Right atrium auricular region (tissue), 2 donors: Measurements from ENCODE around the gene SYNE2. TPM values are rescaled to one million over a fixed set of nuclear protein-coding genes. Genes with fewer than 3 reads are reported as not detected.

Experiments
- DNase-seq: peaks from one replicate; pipeline ENCODE4 v3.0.0-alpha.2; 2019; ENCODE audit warnings: low spot score
- H3K27ac ChIP-seq, 2 donors: fragments of 200-600 bp; sonication (generic); 1 replicate in 1 of 2; 2 replicates in 1 of 2; pipeline ENCODE4 v1.5.1; 2016 to 2019
- H3K27me3 ChIP-seq, 2 donors: fragments of 200-600 bp; sonication (generic); one replicate each; pipeline versions ENCODE4 v1.5.1 to v1.6.0; 2017 to 2019
- H3K36me3 ChIP-seq: fragments of 200-600 bp; sonication (generic); one replicate; pipeline ENCODE4 v1.5.1; 2016
- H3K4me1 ChIP-seq, 2 donors: fragments of 200-600 bp; sonication (generic); one replicate each; pipeline versions ENCODE4 v1.5.1 to v1.6.0; 2017 to 2019
- H3K4me3 ChIP-seq, 2 donors: fragments of 200-600 bp; sonication (generic); 1 replicate in 1 of 2; 2 replicates in 1 of 2; pipeline ENCODE4 v1.5.1; 2017 to 2019; ENCODE audit warnings: mild to moderate bottlenecking in 1 of 2, moderate library complexity in 1 of 2
- H3K9me3 ChIP-seq, 2 donors: fragments of 200-600 bp; sonication (generic); one replicate each; pipeline ENCODE4 v1.5.1; 2019
- total RNA-seq, 2 donors: library from RNA; depleted of rRNA; stranded (reverse); fragments of >200 nt; gene quantifications; one replicate each; pipeline ENCODE4 v1.1.0, GENCODE V29; 2016
- TF ChIP-seq, protein P1 (sequence below), 2 donors: fragments of 200-600 bp; sonication (generic); IDR thresholded peaks; one replicate each; pipeline ENCODE4 v1.5.1; 2019; ENCODE audit warnings: antibody characterized with exemption in 2 of 2

SYNE2 gene
- total RNA-seq, 2 donors from 2014 or later: 149 to 202 TPM

GRCh38 chr14:64187331-64187730 lies 334.5 kb downstream of the SYNE2 start:
- H3K36me3 ChIP-seq: peaks cover 21% of the 10 kb centered on the region

DNA sequence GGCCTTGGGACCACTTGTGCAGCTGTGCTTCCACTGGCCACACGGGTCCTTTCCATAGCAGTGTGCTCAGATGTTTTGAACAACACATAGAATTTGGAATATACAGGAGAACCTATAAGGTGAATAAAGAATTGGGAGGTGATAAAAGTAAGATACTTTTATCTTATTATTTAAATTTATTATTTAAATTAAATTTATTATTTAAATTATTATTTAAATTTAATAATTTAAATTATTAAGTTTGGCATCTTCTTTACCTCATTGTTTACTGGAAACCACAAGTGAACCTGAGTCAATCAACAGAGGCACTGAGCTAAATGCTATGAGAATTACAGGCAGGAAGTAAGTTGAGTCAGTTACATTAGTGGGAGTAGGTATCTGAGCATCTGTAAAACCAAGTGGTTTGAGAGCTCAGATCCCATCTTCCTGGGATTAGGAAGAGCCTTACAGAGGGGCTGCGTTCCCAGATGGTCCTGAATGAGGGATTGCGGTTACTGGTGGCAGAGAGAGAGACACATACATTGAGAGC lies 338.2 kb downstream of the SYNE2 start:
- H3K9me3 ChIP-seq: no peaks in the 10 kb centered on the region
- H3K36me3 ChIP-seq: peaks cover 21% of the 10 kb centered on the region
- no peak overlapping the region for H3K4me3 ChIP-seq
- TF ChIP-seq, protein P1, sequence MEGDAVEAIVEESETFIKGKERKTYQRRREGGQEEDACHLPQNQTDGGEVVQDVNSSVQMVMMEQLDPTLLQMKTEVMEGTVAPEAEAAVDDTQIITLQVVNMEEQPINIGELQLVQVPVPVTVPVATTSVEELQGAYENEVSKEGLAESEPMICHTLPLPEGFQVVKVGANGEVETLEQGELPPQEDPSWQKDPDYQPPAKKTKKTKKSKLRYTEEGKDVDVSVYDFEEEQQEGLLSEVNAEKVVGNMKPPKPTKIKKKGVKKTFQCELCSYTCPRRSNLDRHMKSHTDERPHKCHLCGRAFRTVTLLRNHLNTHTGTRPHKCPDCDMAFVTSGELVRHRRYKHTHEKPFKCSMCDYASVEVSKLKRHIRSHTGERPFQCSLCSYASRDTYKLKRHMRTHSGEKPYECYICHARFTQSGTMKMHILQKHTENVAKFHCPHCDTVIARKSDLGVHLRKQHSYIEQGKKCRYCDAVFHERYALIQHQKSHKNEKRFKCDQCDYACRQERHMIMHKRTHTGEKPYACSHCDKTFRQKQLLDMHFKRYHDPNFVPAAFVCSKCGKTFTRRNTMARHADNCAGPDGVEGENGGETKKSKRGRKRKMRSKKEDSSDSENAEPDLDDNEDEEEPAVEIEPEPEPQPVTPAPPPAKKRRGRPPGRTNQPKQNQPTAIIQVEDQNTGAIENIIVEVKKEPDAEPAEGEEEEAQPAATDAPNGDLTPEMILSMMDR (IDR thresholded peaks at IDR 0.05): no peak
- DNase-seq: no peak
- H3K27ac ChIP-seq: no peak overlapping the region
- H3K4me1 ChIP-seq: peaks cover 0 to 17% of the 10 kb centered on the region in 2 donors
- no peaks in the 10 kb centered on the region for H3K27me3 ChIP-seq

More at GRCh38 chr14:64187331-64187730, 334.5 kb downstream of the SYNE2 start:
- Histone ChIP-seq H3K9me3 (no peaks in the 10 kb centered on the region), H3K27me3 (no peaks in the 10 kb centered on the region), H3K4me1 (no peaks in the 10 kb centered on the region), H3K4me3 (no peak overlapping the region), H3K27ac (no peak overlapping the region)
- TF ChIP-seq, protein P1 (IDR thresholded peaks at IDR 0.05): no peak
- no peak for DNase-seq

DNA sequence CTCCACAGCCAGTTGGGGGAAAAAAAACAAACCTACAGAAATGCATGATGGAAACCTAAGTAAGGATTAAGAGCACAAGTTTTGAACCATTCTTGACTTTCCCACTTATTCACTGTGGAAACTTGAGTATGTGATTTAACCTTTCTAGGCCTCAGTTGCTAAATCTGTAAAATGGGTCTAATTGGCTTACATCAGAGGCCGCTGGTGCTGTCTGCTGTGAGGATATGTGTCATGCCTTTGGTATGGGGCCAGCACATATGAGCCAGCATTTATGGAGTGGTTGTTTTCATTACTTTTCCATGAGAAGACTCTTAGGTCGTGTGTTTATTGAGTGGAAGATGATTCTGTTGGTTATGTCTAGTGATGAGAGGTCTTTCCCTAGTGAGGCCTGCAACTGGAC lies 339.0 kb downstream of the SYNE2 start:
- Histone ChIP-seq H3K36me3 (peaks cover 21% of the 10 kb centered on the region), H3K4me1 (peaks cover 0 to 24% of the 10 kb centered on the region in 2 donors), H3K27ac (no peak overlapping the region), H3K27me3 (no peaks in the 10 kb centered on the region), H3K4me3 (no peak overlapping the region), H3K9me3 (no peaks in the 10 kb centered on the region)
- no peak for DNase-seq
- TF ChIP-seq, protein P1 (IDR thresholded peaks at IDR 0.05): no peak

GRCh38 chr14:64193821-64194220 lies 341.0 kb downstream of the SYNE2 start:
- no peaks in the 10 kb centered on the region for H3K9me3 ChIP-seq
- peak overlapping the region; percentile 31 to 87 for H3K27ac ChIP-seq
- DNase-seq: no peak
- peaks cover 0 to 41% of the 10 kb centered on the region in 2 donors for H3K4me1 ChIP-seq
- peaks cover 17% of the 10 kb centered on the region for H3K36me3 ChIP-seq
- TF ChIP-seq, protein P1 (IDR thresholded peaks at IDR 0.05): no peak
- no peaks in the 10 kb centered on the region for H3K27me3 ChIP-seq
- H3K4me3 ChIP-seq: no peak overlapping the region

DNA sequence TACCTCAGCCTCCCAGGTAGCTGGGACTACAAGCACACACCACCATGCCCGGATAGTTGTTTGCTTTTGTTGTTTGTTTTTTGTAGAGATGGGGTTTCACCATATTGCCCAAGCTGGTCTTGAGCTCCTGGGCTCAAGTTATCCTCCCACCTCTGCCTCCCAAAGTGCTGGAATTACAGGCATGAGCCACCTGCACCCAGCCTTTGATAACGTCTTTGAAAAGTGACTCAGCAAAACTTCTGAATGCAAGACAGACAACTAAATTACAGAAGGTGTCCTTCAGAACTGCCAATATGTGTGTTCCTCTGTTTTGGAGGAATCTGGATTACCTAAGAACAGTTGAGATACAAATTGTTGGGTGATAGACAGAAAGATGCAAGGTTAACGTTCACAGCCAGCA lies 341.6 kb downstream of the SYNE2 start:
- no peaks in the 10 kb centered on the region for H3K9me3 ChIP-seq
- peak overlapping the region; percentile 82 to 87 for H3K27ac ChIP-seq
- H3K4me1 ChIP-seq: peaks cover 0 to 47% of the 10 kb centered on the region in 2 donors
- peaks cover 11% of the 10 kb centered on the region for H3K36me3 ChIP-seq
- no peaks in the 10 kb centered on the region for H3K27me3 ChIP-seq
- DNase-seq: no peak
- TF ChIP-seq, protein P1 (IDR thresholded peaks at IDR 0.05): no peak
- H3K4me3 ChIP-seq: no peak overlapping the region

DNA sequence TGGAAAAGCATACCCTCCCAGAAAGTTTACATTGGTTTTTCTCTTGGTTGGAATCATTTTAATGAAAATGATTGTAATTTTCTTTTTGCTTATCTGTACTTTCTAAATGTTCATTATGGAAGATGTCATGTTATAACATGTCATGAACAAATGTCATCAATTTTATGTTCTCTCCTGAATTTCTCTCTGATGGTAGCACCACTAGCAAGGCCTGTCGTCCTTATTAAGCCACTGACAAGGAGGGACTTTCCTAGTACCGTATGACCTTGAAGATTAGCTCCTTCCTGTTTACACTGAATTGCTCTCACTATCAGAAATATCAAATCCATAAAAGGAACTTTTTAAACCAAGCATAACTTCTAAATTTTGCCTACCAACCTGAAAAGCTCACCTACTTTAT lies 342.4 kb downstream of the SYNE2 start:
- peak overlapping the region; percentile 82 to 87 for H3K27ac ChIP-seq
- no peak for DNase-seq
- H3K9me3 ChIP-seq: no peaks in the 10 kb centered on the region
- H3K36me3 ChIP-seq: peaks cover 3% of the 10 kb centered on the region
- peaks cover 0 to 55% of the 10 kb centered on the region in 2 donors for H3K4me1 ChIP-seq
- no peaks in the 10 kb centered on the region for H3K27me3 ChIP-seq
- TF ChIP-seq, protein P1 (IDR thresholded peaks at IDR 0.05): no peak
- no peak overlapping the region for H3K4me3 ChIP-seq
